Measurements from ENCODE around the gene TRIM29. TPM values are rescaled to one million over a fixed set of nuclear protein-coding genes. Genes with fewer than 3 reads are reported as not detected.

Gene TRIM29
- total RNA-seq, 2 experiments from 2014 or later, result not detected

GRCh38 chr11:120109531-120109930, 28.4 kb downstream of the TRIM29 start:
- ATAC-seq (ENCODE audit: poor library complexity) (no peak), DNase-seq (no peak)
- no peaks in the 10 kb centered on the region for H3K4me1 Mint-ChIP-seq (ENCODE audit: low read depth)
- Histone ChIP-seq H3K9me3 (ENCODE audit: control insufficient read depth in 1 of 2, insufficient read depth in 1 of 2, low read length in 2 of 2) (no peaks in the 10 kb centered on the region), H3K27me3 (ENCODE audit: control insufficient read depth in 1 of 2, insufficient read depth in 2 of 2, low read length in 2 of 2) (peaks cover under 1 to 6% of the 10 kb centered on the region in 2 experiments), H3K4me1 (ENCODE audit: insufficient read depth, low read length) (no peaks in the 10 kb centered on the region), H3K4me3 (ENCODE audit: low read length) (no peak overlapping the region), H3K27ac (ENCODE audit: low read depth in 1 of 2, low read length in 2 of 2) (no peak overlapping the region), H3K36me3 (ENCODE audit: insufficient read depth, low read length) (no peaks in the 10 kb centered on the region)
- intact Hi-C loops (cut with DNase I, micrococcal nuclease), result loop anchor here (5.0 kb wide), 2 partner anchors 627 to 752 kb away; no protein-coding TSS in a partner anchor
- POLR2A ChIA-PET, result no interaction called here
- no peak for TF ChIP-seq CTCF (IDR thresholded peaks at IDR 0.05)
- H3K27ac Mint-ChIP-seq, result no peak overlapping the region
- no peak overlapping the region for H3K4me3 Mint-ChIP-seq
- CTCF ChIA-PET, result no interaction called here
- H3K36me3 Mint-ChIP-seq (ENCODE audit: low read depth), result no peaks in the 10 kb centered on the region
- H3K9me3 Mint-ChIP-seq, result no peaks in the 10 kb centered on the region
- peaks cover 22% of the 10 kb centered on the region for H3K27me3 Mint-ChIP-seq

- Histone ChIP-seq H3K27ac (ENCODE audit: low read depth in 1 of 2, low read length in 2 of 2) (no peak overlapping the region), H3K4me3 (ENCODE audit: low read length) (no peak overlapping the region), H3K27me3 (ENCODE audit: control insufficient read depth in 1 of 2, insufficient read depth in 2 of 2, low read length in 2 of 2) (peaks cover 5 to 6% of the 10 kb centered on the region in 2 experiments), H3K9me3 (ENCODE audit: control insufficient read depth in 1 of 2, insufficient read depth in 1 of 2, low read length in 2 of 2) (no peaks in the 10 kb centered on the region), H3K4me1 (ENCODE audit: insufficient read depth, low read length) (no peaks in the 10 kb centered on the region), H3K36me3 (ENCODE audit: insufficient read depth, low read length) (no peaks in the 10 kb centered on the region)
- Mint-ChIP-seq H3K36me3 (ENCODE audit: low read depth) (no peaks in the 10 kb centered on the region), H3K27ac (no peak overlapping the region), H3K4me3 (no peak overlapping the region), H3K27me3 (peaks cover 16% of the 10 kb centered on the region), H3K4me1 (ENCODE audit: low read depth) (no peaks in the 10 kb centered on the region), H3K9me3 (no peaks in the 10 kb centered on the region)
- intact Hi-C loops (cut with DNase I, micrococcal nuclease), result loop anchor here (1.0 to 5.0 kb wide), 4 partner anchors 442 to 751 kb away; no protein-coding TSS in a partner anchor
- ChIA-PET CTCF (no interaction called here), POLR2A (no interaction called here)
- ATAC-seq (ENCODE audit: poor library complexity) (no peak), DNase-seq (no peak)
- TF ChIP-seq CTCF (IDR thresholded peaks at IDR 0.05), result no peak
Measured at GRCh38 chr11:120108785-120109168, 29.1 kb downstream of the TRIM29 start.

GRCh38 chr11:120108154-120108784, 29.6 kb downstream of the TRIM29 start:
- intact Hi-C loops (cut with DNase I, micrococcal nuclease), result loop anchor here (1.0 to 5.0 kb wide), 4 partner anchors 442 to 751 kb away; no protein-coding TSS in a partner anchor

More at GRCh38 chr11:120108154-120108784, 29.6 kb downstream of the TRIM29 start:
- H3K27ac Mint-ChIP-seq, result no peak overlapping the region
- Histone ChIP-seq H3K36me3 (ENCODE audit: insufficient read depth, low read length) (no peaks in the 10 kb centered on the region), H3K4me1 (ENCODE audit: insufficient read depth, low read length) (no peaks in the 10 kb centered on the region), H3K4me3 (ENCODE audit: low read length) (no peak overlapping the region), H3K9me3 (ENCODE audit: control insufficient read depth in 1 of 2, insufficient read depth in 1 of 2, low read length in 2 of 2) (no peaks in the 10 kb centered on the region), H3K27ac (ENCODE audit: low read depth in 1 of 2, low read length in 2 of 2) (no peak overlapping the region), H3K27me3 (ENCODE audit: control insufficient read depth in 1 of 2, insufficient read depth in 2 of 2, low read length in 2 of 2) (peaks cover 5 to 6% of the 10 kb centered on the region in 2 experiments)
- H3K36me3 Mint-ChIP-seq (ENCODE audit: low read depth), result no peaks in the 10 kb centered on the region
- peak; percentile 88 for TF ChIP-seq CTCF (IDR thresholded peaks at IDR 0.05)
- no peaks in the 10 kb centered on the region for H3K4me1 Mint-ChIP-seq (ENCODE audit: low read depth)
- peak; percentile 13 to 65 (median 46) for DNase-seq
- no peak overlapping the region for H3K4me3 Mint-ChIP-seq
- H3K9me3 Mint-ChIP-seq, result no peaks in the 10 kb centered on the region
- ChIA-PET CTCF (no interaction called here), POLR2A (no interaction called here)
- ATAC-seq (ENCODE audit: poor library complexity), result peak; percentile 57
- peaks cover 16% of the 10 kb centered on the region for H3K27me3 Mint-ChIP-seq

Data from CD4-positive, alpha-beta T cell (primary cell).